GM23338 (cell line): ENCODE results near the gene DPH7.

Source experiments
- CREB1 ChIP-seq: fragments of 250-450 bp; sonication (Bioruptor Pico); IDR thresholded peaks from 2 replicates; pipeline ENCODE4 v1.5.0; 2020; ENCODE audit warnings: low read depth, mild to moderate bottlenecking, moderate library complexity
- EZH2 ChIP-seq: fragments of 200-600 bp; sonication (generic); IDR thresholded peaks from one replicate; pipeline ENCODE4 v1.8.0; 2017; ENCODE audit warnings: antibody characterized with exemption, mild to moderate bottlenecking, low read depth; ENCODE audit not compliant: unreplicated experiment
- EZH2phosphoT487 ChIP-seq: fragments of 200-600 bp; sonication (generic); IDR thresholded peaks from one replicate; pipeline ENCODE4 v1.8.1; 2018; ENCODE audit warnings: antibody characterized with exemption; ENCODE audit not compliant: unreplicated experiment
- JUNB ChIP-seq: IDR thresholded peaks from one replicate; pipeline ENCODE4 v1.6.1; 2016; ENCODE audit warnings: antibody characterized with exemption; ENCODE audit not compliant: unreplicated experiment
- NANOG ChIP-seq: IDR thresholded peaks from 2 replicates; pipeline ENCODE4 v1.6.1; 2016; ENCODE audit warnings: antibody characterized with exemption, borderline replicate concordance
- POLR2AphosphoS5 ChIP-seq: IDR thresholded peaks from 2 replicates; pipeline ENCODE4 v1.6.1; 2016; ENCODE audit warnings: antibody characterized with exemption, low read depth
- REST ChIP-seq: IDR thresholded peaks from one replicate; pipeline ENCODE4 v1.6.1; 2018; ENCODE audit warnings: antibody characterized with exemption; ENCODE audit not compliant: unreplicated experiment
- STAT1 ChIP-seq: IDR thresholded peaks from one replicate; pipeline ENCODE4 v1.6.1; 2016; ENCODE audit warnings: antibody characterized with exemption; ENCODE audit not compliant: unreplicated experiment
- ZNF331 ChIP-seq: fragments of 250-450 bp; sonication (Bioruptor Pico); IDR thresholded peaks from 2 replicates; pipeline ENCODE4 v1.5.0; 2020; ENCODE audit warnings: low read depth, mild to moderate bottlenecking, moderate library complexity
- TF ChIP-seq, protein P1 (sequence below), 2 experiments: fragments of 200-600 bp in 1 of 2; sonication (generic) in 1 of 2; conservative IDR thresholded peaks; 2 replicates each; pipeline versions ENCODE4 v1.5.1 to v1.6.1; 2016 to 2017; ENCODE audit warnings: antibody characterized with exemption in 2 of 2, low read depth in 2 of 2, mild to moderate bottlenecking in 2 of 2, moderate library complexity in 1 of 2
- TF ChIP-seq, protein P2 (sequence below): IDR thresholded peaks from 2 replicates; pipeline ENCODE4 v1.6.1; 2016; ENCODE audit warnings: antibody characterized with exemption

DNA sequence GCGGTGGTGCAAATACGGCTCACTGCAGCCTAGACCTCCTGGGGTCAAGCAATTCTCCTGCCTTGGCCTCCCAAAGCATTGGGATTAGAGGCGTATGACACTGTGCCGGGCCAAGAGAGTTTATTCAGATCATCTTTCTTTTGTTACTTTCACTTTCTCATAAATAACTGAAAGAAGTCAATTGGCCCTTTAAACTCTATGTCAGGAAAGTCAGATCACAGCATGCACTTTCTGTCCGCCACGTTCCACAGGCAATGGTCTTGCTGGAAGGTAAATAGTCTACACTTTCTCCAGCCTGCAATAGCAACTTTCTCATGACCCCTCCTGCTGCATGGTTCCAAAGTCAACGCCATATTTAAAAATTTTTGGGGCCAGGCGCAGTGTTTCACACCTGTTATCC, 20.2 kb upstream of the DPH7 start:
- TF ChIP-seq, protein P1, sequence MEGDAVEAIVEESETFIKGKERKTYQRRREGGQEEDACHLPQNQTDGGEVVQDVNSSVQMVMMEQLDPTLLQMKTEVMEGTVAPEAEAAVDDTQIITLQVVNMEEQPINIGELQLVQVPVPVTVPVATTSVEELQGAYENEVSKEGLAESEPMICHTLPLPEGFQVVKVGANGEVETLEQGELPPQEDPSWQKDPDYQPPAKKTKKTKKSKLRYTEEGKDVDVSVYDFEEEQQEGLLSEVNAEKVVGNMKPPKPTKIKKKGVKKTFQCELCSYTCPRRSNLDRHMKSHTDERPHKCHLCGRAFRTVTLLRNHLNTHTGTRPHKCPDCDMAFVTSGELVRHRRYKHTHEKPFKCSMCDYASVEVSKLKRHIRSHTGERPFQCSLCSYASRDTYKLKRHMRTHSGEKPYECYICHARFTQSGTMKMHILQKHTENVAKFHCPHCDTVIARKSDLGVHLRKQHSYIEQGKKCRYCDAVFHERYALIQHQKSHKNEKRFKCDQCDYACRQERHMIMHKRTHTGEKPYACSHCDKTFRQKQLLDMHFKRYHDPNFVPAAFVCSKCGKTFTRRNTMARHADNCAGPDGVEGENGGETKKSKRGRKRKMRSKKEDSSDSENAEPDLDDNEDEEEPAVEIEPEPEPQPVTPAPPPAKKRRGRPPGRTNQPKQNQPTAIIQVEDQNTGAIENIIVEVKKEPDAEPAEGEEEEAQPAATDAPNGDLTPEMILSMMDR (conservative IDR thresholded peaks at IDR 0.05; ENCODE audit: low read depth in 2 of 2), result no peak
- no peak for TF ChIP-seq CREB1
- TF ChIP-seq, protein P2, sequence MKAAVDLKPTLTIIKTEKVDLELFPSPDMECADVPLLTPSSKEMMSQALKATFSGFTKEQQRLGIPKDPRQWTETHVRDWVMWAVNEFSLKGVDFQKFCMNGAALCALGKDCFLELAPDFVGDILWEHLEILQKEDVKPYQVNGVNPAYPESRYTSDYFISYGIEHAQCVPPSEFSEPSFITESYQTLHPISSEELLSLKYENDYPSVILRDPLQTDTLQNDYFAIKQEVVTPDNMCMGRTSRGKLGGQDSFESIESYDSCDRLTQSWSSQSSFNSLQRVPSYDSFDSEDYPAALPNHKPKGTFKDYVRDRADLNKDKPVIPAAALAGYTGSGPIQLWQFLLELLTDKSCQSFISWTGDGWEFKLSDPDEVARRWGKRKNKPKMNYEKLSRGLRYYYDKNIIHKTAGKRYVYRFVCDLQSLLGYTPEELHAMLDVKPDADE, result no peak
- TF ChIP-seq EZH2phosphoT487, result no peak
- TF ChIP-seq JUNB, result no peak
- TF ChIP-seq EZH2, result no peak
- no peak for TF ChIP-seq POLR2AphosphoS5
- TF ChIP-seq REST, result no peak
- no peak for TF ChIP-seq NANOG
- TF ChIP-seq STAT1, result no peak
- TF ChIP-seq ZNF331 (CRISPR knock-in tag), result no peak
